GM19452 (cell line): ENCODE measurements around the gene ZC2HC1C.

Source experiments
- ATAC-seq: cut with Tn5 transposase; IDR thresholded peaks from one replicate; pipeline ENCODE4 v1.9.1; 2021; ENCODE audit not compliant: unreplicated experiment

ZC2HC1C gene

DNA sequence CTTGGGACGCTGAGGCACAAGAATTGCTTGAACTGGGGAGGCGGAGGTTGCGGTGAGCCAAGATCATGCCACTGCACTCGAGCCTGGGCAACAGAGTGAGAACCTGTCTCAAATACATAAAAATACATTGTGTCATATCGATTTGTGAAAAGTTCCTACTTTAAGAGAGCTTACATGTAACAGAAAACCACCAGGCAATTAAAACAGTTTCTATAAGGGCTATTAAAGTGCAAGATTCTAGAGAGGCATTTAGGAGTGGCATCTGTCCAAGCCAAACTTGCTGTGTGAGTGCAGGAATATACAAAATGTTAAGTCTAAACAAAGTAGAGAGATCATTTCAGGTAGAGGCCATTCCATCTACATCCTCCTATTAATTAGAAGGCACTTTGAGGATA lies 59.2 kb downstream of the ZC2HC1C start:
- no peak for ATAC-seq
